ENCODE results near the gene PTPN3.

Gene PTPN3

GRCh38 chr9:109450346-109450745, 47.8 kb downstream of the PTPN3 start:
- DNase-seq, result no peak

GRCh38 chr9:109449036-109449798, 48.9 kb downstream of the PTPN3 start:
- DNase-seq, result no peak

GRCh38 chr9:109448223-109448622, 49.9 kb downstream of the PTPN3 start:
- peak; percentile 14 for DNase-seq

GRCh38 chr9:109447329-109448076, 50.6 kb downstream of the PTPN3 start:
- DNase-seq, result peak; percentile 53

GRCh38 chr9:109444771-109445320, 53.3 kb downstream of the PTPN3 start:
- DNase-seq, result no peak

GRCh38 chr9:109442716-109443115, 55.4 kb downstream of the PTPN3 start:
- DNase-seq, result no peak

GRCh38 chr9:109441296-109441695, 56.8 kb downstream of the PTPN3 start:
- no peak for DNase-seq

GRCh38 chr9:109440797-109441287, 57.3 kb downstream of the PTPN3 start:
- DNase-seq, result peak; percentile 81

GRCh38 chr9:109440117-109440515, 58.0 kb downstream of the PTPN3 start:
- no peak for DNase-seq

GRCh38 chr9:109439378-109440116, 58.6 kb downstream of the PTPN3 start:
- no peak for DNase-seq

- DNase-seq, result no peak
These were observed 60.8 kb downstream of the PTPN3 start for GRCh38 chr9:109437286-109437685.

- DNase-seq, result no peak
These were observed 62.0 kb downstream of the PTPN3 start for GRCh38 chr9:109436071-109436470.

- no peak for DNase-seq
These were observed 64.6 kb downstream of the PTPN3 start for GRCh38 chr9:109433476-109433875.

GRCh38 chr9:109430231-109430630, 67.9 kb downstream of the PTPN3 start:
- DNase-seq, result no peak

GRCh38 chr9:109428854-109429253, 69.3 kb downstream of the PTPN3 start:
- no peak for DNase-seq

- no peak for DNase-seq
These were observed 70.2 kb downstream of the PTPN3 start for GRCh38 chr9:109427886-109428285.

- DNase-seq, result no peak
These were observed 71.3 kb downstream of the PTPN3 start for GRCh38 chr9:109426626-109427402.

- no peak for DNase-seq
These were observed 73.5 kb downstream of the PTPN3 start for GRCh38 chr9:109424618-109425017.

- DNase-seq, result no peak
These were observed 74.2 kb downstream of the PTPN3 start for GRCh38 chr9:109423877-109424276.

- DNase-seq, result no peak
These were observed 75.5 kb downstream of the PTPN3 start for GRCh38 chr9:109422641-109423040.

GRCh38 chr9:109421026-109421970, 76.8 kb downstream of the PTPN3 start:
- no peak for DNase-seq
